Measurements from ENCODE around the gene LTB4R. TPM values are rescaled to one million over a fixed set of nuclear protein-coding genes. Genes with fewer than 3 reads are reported as not detected.

Gene LTB4R
- polyA plus RNA-seq, 1 experiment: 0.98 TPM

GRCh38 chr14:24334431-24335291 is 23.4 kb downstream of the LTB4R start, which contains the start of gene ADCY4:
TSS of gene ADCY4 (minus strand) at chr14:24335071. CDS start at chr14:24334652, 419 bp downstream.
- ChIA-PET CTCF (interaction anchor here (0.9 to 21.9 kb wide), 19 partner anchors 11 to 155 kb away, joined by 3 to 712 read pairs (median 18); partner anchors contain the start of genes CBLN3, CIDEB, KHNYN and LTB4R2), POLR2A (no interaction called here)
- no peak for DNase-seq (ENCODE audit: low read depth, low spot score)
- H3K9me3 ChIP-seq (ENCODE audit: control insufficient read depth, insufficient read depth, low read length): no peaks in the 10 kb centered on the region; the same call in 1 of the 2 replicates
- H3K4me3 ChIP-seq (ENCODE audit: low read depth, low read length): peak within 1 kb of the TSS; percentile 36
- TF ChIP-seq CTCF (IDR thresholded peaks at IDR 0.05; ENCODE audit: low read depth, low read length): no peak
- peaks cover 70% of the 10 kb centered on the region for H3K27me3 ChIP-seq (ENCODE audit: control insufficient read depth, insufficient read depth, low read length)
- no peak within 1 kb of the TSS for H3K27ac ChIP-seq (ENCODE audit: low read depth, low read length)

GRCh38 chr14:24335461-24336171 is 24.3 kb downstream of the LTB4R start:
- Histone ChIP-seq H3K4me3 (ENCODE audit: low read depth, low read length) (no peak overlapping the region), H3K27me3 (ENCODE audit: control insufficient read depth, insufficient read depth, low read length) (peaks cover 80% of the 10 kb centered on the region)

GRCh38 chr14:24337144-24337823 is 26.0 kb downstream of the LTB4R start:
- TF ChIP-seq CTCF (IDR thresholded peaks at IDR 0.05; ENCODE audit: low read depth, low read length): no peak
- H3K9me3 ChIP-seq (ENCODE audit: control insufficient read depth, insufficient read depth, low read length): no peaks in the 10 kb centered on the region; the same call in 1 of the 2 replicates
- DNase-seq (ENCODE audit: low read depth, low spot score): no peak
- H3K27me3 ChIP-seq (ENCODE audit: control insufficient read depth, insufficient read depth, low read length): peaks cover 88% of the 10 kb centered on the region
- ChIA-PET POLR2A (interaction anchor here (0.7 kb wide), 1 partner anchor 92 kb away, joined by 3 read pairs; the partner anchor contains the start of genes CBLN3 and KHNYN), CTCF (interaction anchor here (0.6 to 21.9 kb wide), 4 partner anchors 9 to 96 kb away, joined by 3 to 712 read pairs (median 38); partner anchors contain the start of genes CBLN3 and KHNYN)
- no peak overlapping the region for H3K27ac ChIP-seq (ENCODE audit: low read depth, low read length)
- H3K4me3 ChIP-seq (ENCODE audit: low read depth, low read length): no peak overlapping the region

More at GRCh38 chr14:24335461-24336171, 24.3 kb downstream of the LTB4R start:
- no peaks in the 10 kb centered on the region; the same call in 1 of the 2 replicates for H3K9me3 ChIP-seq (ENCODE audit: control insufficient read depth, insufficient read depth, low read length)
- ChIA-PET CTCF (interaction anchor here (0.6 to 21.9 kb wide), 4 partner anchors 10 to 193 kb away, joined by 3 to 712 read pairs (median 62); partner anchors contain the start of genes CBLN3 and KHNYN), POLR2A (no interaction called here)
- no peak for DNase-seq (ENCODE audit: low read depth, low spot score)
- H3K27ac ChIP-seq (ENCODE audit: low read depth, low read length): no peak overlapping the region
- TF ChIP-seq CTCF (IDR thresholded peaks at IDR 0.05; ENCODE audit: low read depth, low read length): no peak

GRCh38 chr14:24337824-24338175 is 26.5 kb downstream of the LTB4R start:
- ChIA-PET CTCF (interaction anchor here (0.6 to 21.9 kb wide), 3 partner anchors 10 to 95 kb away, joined by 3 to 712 read pairs (median 3); partner anchors contain the start of genes CBLN3 and KHNYN), POLR2A (no interaction called here)
- Histone ChIP-seq H3K27me3 (ENCODE audit: control insufficient read depth, insufficient read depth, low read length) (peaks cover 84% of the 10 kb centered on the region), H3K27ac (ENCODE audit: low read depth, low read length) (no peak overlapping the region), H3K4me3 (ENCODE audit: low read depth, low read length) (no peak overlapping the region), H3K9me3 (ENCODE audit: control insufficient read depth, insufficient read depth, low read length) (no peaks in the 10 kb centered on the region; the same call in 1 of the 2 replicates)
- no peak for TF ChIP-seq CTCF (IDR thresholded peaks at IDR 0.05; ENCODE audit: low read depth, low read length)
- no peak for DNase-seq (ENCODE audit: low read depth, low spot score)
